Amniotic stem cell (primary cell): Measurements from ENCODE around the gene AP1M1.

Experiments
- DNase-seq: peaks from one replicate; lab custom pipeline; 2025; lab: John Stamatoyannopoulos, UW

AP1M1 gene

DNA sequence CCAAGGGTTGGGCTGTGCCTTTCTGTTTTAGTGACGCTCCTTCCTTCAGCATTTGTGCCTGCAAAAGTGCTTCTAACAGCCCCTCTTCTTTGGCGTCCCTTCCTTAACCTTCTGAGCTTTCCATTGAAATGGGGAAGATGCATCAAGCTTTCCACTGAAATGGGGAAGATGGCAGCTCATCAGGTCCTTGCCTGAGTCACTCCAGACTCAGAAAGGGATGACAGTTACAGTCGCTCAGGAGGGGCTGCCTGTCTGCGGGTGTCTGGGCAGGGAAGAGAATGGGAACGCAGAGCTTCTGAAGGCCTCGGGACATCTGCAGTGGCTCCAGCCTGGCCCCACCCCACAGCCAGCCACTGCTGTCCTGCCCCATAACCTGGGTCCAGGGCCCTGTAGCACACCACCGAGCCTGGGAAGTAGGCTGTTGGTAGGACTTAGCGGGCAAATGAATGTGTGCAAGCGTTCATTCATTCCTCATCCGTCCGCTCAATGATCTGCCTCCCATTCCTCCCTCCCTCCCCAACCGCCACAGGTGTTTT lies 9.8 kb downstream of the AP1M1 start:
- no peak for DNase-seq

GRCh38 chr19:16208064-16208759 lies 10.5 kb downstream of the AP1M1 start:
- no peak for DNase-seq

GRCh38 chr19:16208847-16209665 lies 11.3 kb downstream of the AP1M1 start:
- no peak for DNase-seq

DNA sequence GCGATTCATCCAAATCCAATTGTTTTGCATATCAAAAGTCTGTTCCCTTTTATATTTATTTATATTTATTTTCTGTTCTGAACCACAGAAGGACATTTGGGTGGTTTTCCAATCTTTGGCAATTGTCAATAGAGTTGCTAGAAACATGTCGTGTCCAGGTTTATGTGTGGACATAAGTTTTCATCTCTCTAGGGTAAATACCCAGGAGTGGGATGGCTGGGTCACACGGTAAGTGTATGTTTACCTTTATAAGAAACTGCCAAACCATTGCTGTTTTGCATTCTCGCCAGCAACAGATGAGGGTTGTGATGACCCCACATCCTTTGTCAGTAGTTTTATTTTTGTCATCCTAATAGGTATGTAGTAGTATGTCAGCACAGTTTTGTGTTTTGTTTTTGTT lies 12.5 kb downstream of the AP1M1 start:
- DNase-seq = no peak

- no peak for DNase-seq
Observed at GRCh38 chr19:16213076-16213475, 15.4 kb downstream of the AP1M1 start.

DNA sequence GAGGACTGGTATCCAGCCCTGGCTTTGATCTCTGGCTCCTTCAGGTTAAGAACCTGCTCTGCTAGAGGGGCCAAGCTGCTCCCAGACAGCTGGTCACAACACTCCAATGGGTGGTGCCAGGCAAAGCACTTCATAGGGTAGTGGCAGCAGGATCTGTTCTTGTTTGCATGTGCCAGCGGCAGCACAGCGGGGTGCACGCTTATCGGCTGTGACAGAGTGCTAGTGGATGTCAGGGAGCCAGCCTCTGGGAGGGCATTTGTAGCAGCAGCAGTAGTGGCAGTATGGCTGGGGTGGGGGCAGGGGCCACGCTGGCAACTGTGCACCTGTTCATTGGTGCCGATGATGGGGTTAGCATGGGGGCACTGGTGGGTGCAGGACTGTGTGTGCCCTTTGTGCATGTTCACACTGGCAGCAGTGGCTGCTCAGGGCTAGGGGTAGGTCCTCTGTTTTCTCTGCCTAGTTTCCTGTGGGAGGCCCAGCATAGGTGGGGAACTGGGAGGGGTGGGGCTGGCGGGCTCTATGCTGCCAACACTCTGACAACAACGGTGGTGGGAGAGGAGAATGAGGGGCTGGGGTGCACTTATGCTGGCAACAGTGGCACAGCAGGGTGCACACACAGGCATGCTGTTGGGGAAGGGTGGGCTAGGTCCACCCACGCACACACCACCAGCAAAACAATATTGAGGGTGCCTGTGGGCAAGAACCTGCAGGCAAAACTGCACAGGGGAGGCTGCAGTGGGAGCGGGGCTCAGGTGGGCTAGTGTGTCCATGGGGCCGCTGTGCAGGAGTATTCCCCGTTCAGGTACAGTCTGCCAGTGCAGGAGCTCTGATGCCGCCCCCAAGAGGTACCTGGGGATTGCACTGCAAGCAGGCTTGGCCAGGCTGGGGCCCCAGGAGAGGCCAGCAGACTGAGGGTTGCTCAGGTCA lies 19.3 kb downstream of the AP1M1 start:
- no peak for DNase-seq

- no peak for DNase-seq
Observed at GRCh38 chr19:16217716-16218451, 20.2 kb downstream of the AP1M1 start.

DNA sequence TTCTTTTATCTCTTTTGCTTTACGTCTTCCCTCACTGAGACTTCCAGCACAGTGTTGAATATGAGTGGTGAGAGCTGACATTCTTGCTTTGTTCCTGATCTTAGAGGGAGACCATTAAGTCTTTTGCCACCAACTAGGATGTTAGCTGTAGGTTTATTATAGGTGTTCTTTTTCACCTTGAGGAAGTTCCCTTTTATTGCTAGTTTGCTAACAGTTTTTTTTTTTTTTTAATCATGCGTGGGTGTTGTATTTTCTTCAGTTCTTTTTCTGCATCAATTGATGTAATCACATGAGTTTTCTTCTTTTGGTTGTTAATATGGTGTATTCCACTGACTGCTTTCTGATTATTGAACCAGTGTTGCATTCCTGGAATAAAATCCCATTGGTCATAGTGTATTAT lies 21.1 kb downstream of the AP1M1 start:
- DNase-seq = no peak

- no peak for DNase-seq
Observed at GRCh38 chr19:16222806-16223205, 25.1 kb downstream of the AP1M1 start.

DNA sequence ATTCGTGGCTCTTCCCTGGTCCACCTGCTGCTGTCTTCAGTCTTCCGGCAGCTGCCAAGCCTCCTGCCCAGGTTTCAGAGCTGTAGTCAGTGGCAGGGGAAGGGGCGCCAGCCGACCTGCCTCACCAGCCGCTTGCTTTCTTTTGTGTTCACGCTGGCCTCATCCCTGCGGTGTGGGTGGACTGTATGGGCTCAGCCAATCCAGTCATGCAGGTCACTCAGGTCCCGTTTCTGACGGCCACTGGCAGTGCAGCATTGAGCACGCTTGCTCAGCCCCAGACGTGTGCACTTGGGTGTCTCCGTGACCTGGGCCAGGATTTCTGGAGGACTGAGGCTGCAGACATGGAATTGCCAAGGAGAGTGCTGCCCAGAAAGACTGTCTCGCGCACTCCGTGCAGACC lies 26.0 kb downstream of the AP1M1 start:
- no peak for DNase-seq

- DNase-seq = no peak
Observed at GRCh38 chr19:16224293-16225045, 26.8 kb downstream of the AP1M1 start.

- DNase-seq = no peak
Observed at GRCh38 chr19:16225279-16226183, 27.8 kb downstream of the AP1M1 start.

GRCh38 chr19:16226184-16226591 lies 28.5 kb downstream of the AP1M1 start:
- no peak for DNase-seq

- no peak for DNase-seq
Observed at GRCh38 chr19:16226878-16227836, 29.4 kb downstream of the AP1M1 start.

GRCh38 chr19:16227837-16228636 lies 30.3 kb downstream of the AP1M1 start:
- DNase-seq = no peak

DNA sequence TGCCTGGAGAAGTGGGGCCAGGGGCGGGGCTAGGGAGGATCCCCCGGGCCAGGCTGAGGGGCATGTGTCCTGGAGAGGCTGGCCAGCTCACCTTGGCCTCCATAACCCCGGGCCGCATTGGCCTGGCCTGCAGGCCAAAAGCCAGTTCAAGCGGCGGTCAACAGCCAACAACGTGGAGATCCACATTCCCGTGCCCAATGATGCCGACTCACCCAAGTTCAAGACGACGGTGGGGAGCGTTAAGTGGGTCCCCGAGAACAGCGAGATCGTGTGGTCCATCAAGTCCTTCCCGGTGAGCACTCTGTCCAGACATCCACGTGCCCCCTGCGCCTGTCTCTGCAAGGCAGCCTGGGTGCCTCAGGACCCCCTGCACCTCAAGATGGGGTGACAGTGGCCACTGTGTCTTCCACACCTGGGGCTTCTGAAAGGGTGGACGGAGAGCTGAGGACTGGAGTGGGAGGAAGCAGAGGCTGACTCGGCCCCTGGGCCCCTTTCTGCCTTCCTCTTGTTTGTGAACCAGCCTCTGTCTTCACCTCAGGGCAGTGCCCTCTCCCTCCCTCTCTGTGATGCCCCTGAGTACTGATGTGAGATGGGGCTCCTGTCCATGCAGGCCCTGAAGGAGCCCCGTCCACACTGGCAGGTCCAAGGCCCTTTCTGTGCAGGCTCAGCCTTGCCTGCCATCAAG lies 31.1 kb downstream of the AP1M1 start:
- no peak for DNase-seq

DNA sequence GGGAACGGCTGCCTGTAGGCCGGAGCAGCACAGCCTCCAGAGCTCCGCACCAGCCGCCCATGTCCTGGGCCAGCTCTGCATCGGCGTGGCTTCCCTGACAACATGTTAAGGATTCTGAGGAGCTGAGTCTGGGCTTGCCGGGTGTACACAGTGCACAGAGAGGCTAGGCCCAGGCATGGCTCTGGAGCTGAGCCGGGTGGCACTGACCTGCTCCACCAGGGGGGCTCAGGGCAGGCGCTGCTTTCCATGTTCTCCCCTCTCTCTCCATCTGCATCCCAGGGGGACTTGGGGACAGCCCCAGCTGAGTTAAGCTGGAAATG lies 31.6 kb downstream of the AP1M1 start:
- no peak for DNase-seq
